Thyroid gland (tissue), 4 donors: ENCODE data around the gene PAX6.

Experiments used
- CTCF ChIP-seq, 6 experiments: fragments of 200-600 bp in 3 of 6; fragments of 450-650 bp in 3 of 6; sonication (generic) in 3 of 6; IDR thresholded peaks; one replicate each; pipeline ENCODE4 v1.5.1; 2016 to 2019; ENCODE audit warnings: antibody characterized with exemption in 6 of 6, mild to moderate bottlenecking in 2 of 6, inconsistent platforms in 1 of 6, moderate library complexity in 1 of 6
- POLR2A ChIP-seq, 2 donors: fragments of 450-650 bp; IDR thresholded peaks; one replicate each; pipeline ENCODE4 v1.6.1; 2017; ENCODE audit warnings: antibody characterized with exemption in 2 of 2, mild to moderate bottlenecking in 2 of 2, moderate library complexity in 1 of 2

DNA sequence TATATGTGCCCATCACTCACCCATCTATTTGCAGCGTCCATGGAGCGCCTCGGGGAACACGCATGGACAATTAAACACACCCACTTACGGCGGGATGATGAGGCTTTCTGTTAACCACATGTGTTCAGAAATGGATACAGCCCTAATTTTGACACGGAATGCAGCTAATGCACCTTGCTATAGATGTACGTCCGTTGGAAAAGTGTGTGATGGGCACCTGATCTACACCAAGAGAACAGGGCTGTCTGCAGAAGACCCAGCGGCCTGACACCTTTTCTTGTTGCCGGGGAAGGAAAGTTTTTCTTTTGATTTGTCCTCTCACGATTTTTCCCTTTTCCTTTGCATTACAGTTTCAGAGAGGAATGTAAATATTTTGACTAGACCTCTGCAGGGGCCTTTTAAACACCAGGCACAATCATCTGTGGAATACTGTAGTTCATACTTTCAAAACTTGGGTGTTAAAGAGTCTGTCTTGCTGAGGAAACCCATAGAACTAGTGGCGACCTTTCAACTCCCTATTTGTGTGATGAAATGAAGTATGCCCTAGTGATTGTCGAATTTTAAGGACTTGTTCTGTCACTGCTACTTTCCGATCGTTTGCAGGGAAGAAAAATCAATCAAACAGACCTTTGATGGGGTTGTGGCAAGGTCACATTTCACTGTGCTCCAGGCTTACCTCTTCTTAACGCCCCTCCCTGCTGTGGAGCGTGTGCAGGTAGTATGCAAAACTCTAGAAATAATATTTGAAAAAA, 16.5 kb upstream of the PAX6 start:
- TF ChIP-seq CTCF (IDR thresholded peaks at IDR 0.05) = no peak
- TF ChIP-seq POLR2A (IDR thresholded peaks at IDR 0.05) = no peak
